Gastroesophageal sphincter (tissue), 4 donors: ENCODE measurements around the gene FAM163A. TPM values are rescaled to one million over a fixed set of nuclear protein-coding genes. Genes with fewer than 3 reads are reported as not detected.

Experiments used
- ATAC-seq: fragments of 150-250 bp; one replicate; pipeline ENCODE4 v1.9.1; 2016; ENCODE audit warnings: mild to moderate bottlenecking, moderate library complexity
- H3K27ac ChIP-seq, 4 donors: fragments of 200-600 bp; sonication (generic) in 3 of 4; 1 replicate in 3 of 4; 2 replicates in 1 of 4; pipeline ENCODE4 v1.5.1; 2016 to 2019
- H3K27me3 ChIP-seq: fragments of 200-600 bp; sonication (generic); one replicate; pipeline ENCODE4 v1.5.1; 2019
- H3K36me3 ChIP-seq, 2 donors: fragments of 200-600 bp; sonication (generic); one replicate each; pipeline ENCODE4 v1.5.1; 2019; ENCODE audit warnings: control low read depth in 1 of 2
- H3K4me1 ChIP-seq, 3 donors: fragments of 200-600 bp; sonication (generic); 1 replicate in 2 of 3; 2 replicates in 1 of 3; pipeline ENCODE4 v1.5.1; 2016 to 2019; ENCODE audit warnings: control low read depth in 2 of 3
- H3K4me3 ChIP-seq, 2 donors: fragments of 200-600 bp; sonication (generic); one replicate each; pipeline ENCODE4 v1.5.1; 2019; ENCODE audit warnings: mild to moderate bottlenecking in 1 of 2, moderate library complexity in 1 of 2
- H3K9me3 ChIP-seq, 3 donors: fragments of 200-600 bp; sonication (generic); one replicate each; pipeline ENCODE4 v1.5.1; 2017 to 2019; ENCODE audit warnings: control low read depth in 2 of 3
- CTCF ChIP-seq, 4 experiments: fragments of 200-600 bp in 2 of 4; fragments of 450-650 bp in 2 of 4; sonication (generic) in 1 of 4; IDR thresholded peaks; one replicate each; pipeline ENCODE4 v1.5.1; 2017 to 2019; ENCODE audit warnings: antibody characterized with exemption in 4 of 4, mild to moderate bottlenecking in 2 of 4, moderate library complexity in 2 of 4
- EP300 ChIP-seq: sonication (generic); formaldehyde crosslinking; IDR thresholded peaks from one replicate; pipeline ENCODE4 v1.6.1; 2017; ENCODE audit warnings: antibody characterized with exemption, mild to moderate bottlenecking
- POLR2A ChIP-seq, 2 donors: fragments of 450-650 bp; IDR thresholded peaks; one replicate each; pipeline ENCODE4 v1.6.1; 2017; ENCODE audit warnings: antibody characterized with exemption in 2 of 2, mild to moderate bottlenecking in 2 of 2, moderate library complexity in 1 of 2
- POLR2AphosphoS5 ChIP-seq: sonication (generic); formaldehyde crosslinking; IDR thresholded peaks from one replicate; pipeline ENCODE4 v1.6.1; 2017; ENCODE audit warnings: antibody characterized with exemption
- WGBS, 2 donors: methylation state at CpG; one replicate each; pipeline ENCODE4 v1.1.5; 2018; ENCODE audit warnings: low coverage in 1 of 2; 5-methylcytosine and 5-hydroxymethylcytosine counted together
- total RNA-seq, 4 donors: library from RNA; depleted of rRNA; stranded (reverse); fragments of >200 nt; gene quantifications; one replicate each; pipeline ENCODE4 v1.1.0, GENCODE V29; 2016

FAM163A gene
- total RNA-seq, 4 donors from 2014 or later, result 0.19 to 0.67 TPM; not detected in 2

- Histone ChIP-seq H3K27ac (no peak overlapping the region), H3K36me3 (no peaks in the 10 kb centered on the region), H3K9me3 (peaks cover 0 to 20% (median 0%) of the 10 kb centered on the region in 3 donors), H3K4me3 (peak overlapping the region in 1 of 2 donors; percentile 45), H3K4me1 (peaks cover 0 to 23% (median 15%) of the 10 kb centered on the region in 3 donors), H3K27me3 (peaks cover 75% of the 10 kb centered on the region)
- WGBS, 2 donors, result 79% methylated on average over 8 of the region's 37 CpGs; no CpG with 5 or more reads in 1 of the 2 donors
- TF ChIP-seq CTCF (IDR thresholded peaks at IDR 0.05) (no peak), EP300 (no peak), POLR2A (IDR thresholded peaks at IDR 0.05) (no peak), POLR2AphosphoS5 (no peak)
- no peak for ATAC-seq
Observed at GRCh38 chr1:179744401-179745130, 1.5 kb downstream of the FAM163A start.

- 50 to 70% methylated on average over 2 to 3 of the region's 8 CpGs for WGBS, 2 donors
Observed at GRCh38 chr1:179745131-179745611, 2.1 kb downstream of the FAM163A start.

GRCh38 chr1:179745743-179746142, 2.7 kb downstream of the FAM163A start:
- no peaks in the 10 kb centered on the region for H3K36me3 ChIP-seq
- TF ChIP-seq POLR2AphosphoS5 (no peak), CTCF (IDR thresholded peaks at IDR 0.05) (no peak), EP300 (no peak), POLR2A (IDR thresholded peaks at IDR 0.05) (no peak)
- whole genome bisulfite sequencing, 2 donors, result 87 to 91% methylated on average over 3 to 4 of the region's 4 CpGs
- no peak overlapping the region for H3K27ac ChIP-seq
- peaks cover 0 to 10% (median 0%) of the 10 kb centered on the region in 3 donors for H3K9me3 ChIP-seq
- peaks cover 63% of the 10 kb centered on the region for H3K27me3 ChIP-seq
- H3K4me1 ChIP-seq, result peaks cover 0 to 23% (median 15%) of the 10 kb centered on the region in 3 donors
- no peak for ATAC-seq
- no peak overlapping the region for H3K4me3 ChIP-seq

More at GRCh38 chr1:179745131-179745611, 2.1 kb downstream of the FAM163A start:
- peaks cover 0 to 15% (median 0%) of the 10 kb centered on the region in 3 donors for H3K9me3 ChIP-seq
- H3K27ac ChIP-seq, result no peak overlapping the region
- H3K4me1 ChIP-seq, result peaks cover 0 to 23% (median 15%) of the 10 kb centered on the region in 3 donors
- no peak for TF ChIP-seq EP300
- peaks cover 69% of the 10 kb centered on the region for H3K27me3 ChIP-seq
- no peak overlapping the region for H3K4me3 ChIP-seq
- H3K36me3 ChIP-seq, result no peaks in the 10 kb centered on the region
- no peak for ATAC-seq

- Histone ChIP-seq H3K9me3 (peaks cover 0 to 15% (median 0%) of the 10 kb centered on the region in 3 donors), H3K4me3 (no peak overlapping the region), H3K27ac (no peak overlapping the region), H3K4me1 (peaks cover 0 to 20% (median 13%) of the 10 kb centered on the region in 3 donors), H3K36me3 (no peaks in the 10 kb centered on the region), H3K27me3 (peaks cover 45% of the 10 kb centered on the region)
- WGBS, 2 donors, result 83% methylated on average over 2 of the region's 2 CpGs; no CpG with 5 or more reads in 1 of the 2 donors
- no peak for ATAC-seq
- no peak for TF ChIP-seq CTCF (IDR thresholded peaks at IDR 0.05)
Observed at GRCh38 chr1:179747611-179748010, 4.5 kb downstream of the FAM163A start.

GRCh38 chr1:179748772-179749171, 5.7 kb downstream of the FAM163A start:
- Histone ChIP-seq H3K27ac (no peak overlapping the region), H3K27me3 (peaks cover 33% of the 10 kb centered on the region), H3K4me3 (no peak overlapping the region), H3K36me3 (no peaks in the 10 kb centered on the region), H3K9me3 (peaks cover 0 to 15% (median 0%) of the 10 kb centered on the region in 3 donors), H3K4me1 (peaks cover 0 to 8% (median 3%) of the 10 kb centered on the region in 3 donors)
- TF ChIP-seq POLR2AphosphoS5 (no peak), CTCF (IDR thresholded peaks at IDR 0.05) (no peak), EP300 (no peak), POLR2A (IDR thresholded peaks at IDR 0.05) (no peak)
- ATAC-seq, result no peak
- 79 to 85% methylated on average over 3 to 4 of the region's 4 CpGs for WGBS, 2 donors
